Measurements from ENCODE around the gene ALPG. TPM values are rescaled to one million over a fixed set of nuclear protein-coding genes. Genes with fewer than 3 reads are reported as not detected.
A peak's percentile ranks its signal among the peaks of the same experiment; 100 is the strongest.

ALPG gene
- total and polyA plus RNA-seq, 2 of the 13 experiments (the other 11 are each of a cell fraction or from before 2014, with no cell fraction given), result not detected

GRCh38 chr2:232444409-232445148 is 37.9 kb downstream of the ALPG start (continued):
- TF ChIP-seq SNAPC5 (CRISPR knock-in tag; IDR thresholded peaks at IDR 0.05; ENCODE audit: borderline replicate concordance) (no peak), ZNF768 (CRISPR knock-in tag; IDR thresholded peaks at IDR 0.05) (peak; percentile 100), ZNF800 (CRISPR knock-in tag; IDR thresholded peaks at IDR 0.05) (no peak), CREBL2 (CRISPR knock-in tag; IDR thresholded peaks at IDR 0.05; ENCODE audit: borderline replicate concordance) (no peak), TCF12 (IDR thresholded peaks at IDR 0.05) (no peak), TCF12 (CRISPR knock-in tag; IDR thresholded peaks at IDR 0.05) (no peak), ZMAT5 (CRISPR knock-in tag; IDR thresholded peaks at IDR 0.05; ENCODE audit: borderline replicate concordance, low read depth) (no peak), PCBP1 (IDR thresholded peaks at IDR 0.05; ENCODE audit: borderline replicate concordance, low read depth, low read length) (peak; percentile 83; the same call in 1 of the 2 replicates), HNRNPL (IDR thresholded peaks at IDR 0.05; ENCODE audit: low read depth, low read length) (peak; percentile 82), CAMTA2 (CRISPR knock-in tag; IDR thresholded peaks at IDR 0.05; ENCODE audit: borderline replicate concordance) (no peak), IRF2 (CRISPR knock-in tag; IDR thresholded peaks at IDR 0.05) (no peak), ZNF891 (CRISPR knock-in tag; IDR thresholded peaks at IDR 0.05) (0 out of 2 replicates have a peak, but pooled peaks have one; percentile 45), PTBP1 (IDR thresholded peaks at IDR 0.05; ENCODE audit: low read depth, low read length, poor library complexity, severe bottlenecking) (no peak), ZNF138 (CRISPR knock-in tag; IDR thresholded peaks at IDR 0.05; ENCODE audit: low read depth) (no peak), FOSL2 (CRISPR knock-in tag; IDR thresholded peaks at IDR 0.05) (peak; percentile 87), RAD21 (CRISPR knock-in tag; IDR thresholded peaks at IDR 0.05) (0 out of 2 replicates have a peak, but pooled peaks have one; percentile 28), ZNF605 (CRISPR knock-in tag; IDR thresholded peaks at IDR 0.05) (no peak), ZZZ3 (CRISPR knock-in tag; IDR thresholded peaks at IDR 0.05; ENCODE audit: borderline replicate concordance) (no peak), SMAD1 (CRISPR knock-in tag; IDR thresholded peaks at IDR 0.05; ENCODE audit: borderline replicate concordance, low read depth) (no peak), ATF2 (CRISPR knock-in tag; IDR thresholded peaks at IDR 0.05) (no peak), ZNF207 (IDR thresholded peaks at IDR 0.05; ENCODE audit: borderline replicate concordance) (no peak), TEAD3 (CRISPR knock-in tag; optimal IDR thresholded peaks at IDR 0.05; ENCODE audit: borderline replicate concordance) (no peak), NKX3-1 (CRISPR knock-in tag; IDR thresholded peaks at IDR 0.05) (no peak), ZNF770 (CRISPR knock-in tag; IDR thresholded peaks at IDR 0.05) (no peak), MAX (IDR thresholded peaks at IDR 0.05) (peak; percentile 72)

Data from HepG2 (cell line).